Measurements from ENCODE around the gene MEGF10. TPM values are rescaled to one million over a fixed set of nuclear protein-coding genes. Genes with fewer than 3 reads are reported as not detected.

The MEGF10 gene
- polyA plus RNA-seq, 3 donors: not detected

DNA sequence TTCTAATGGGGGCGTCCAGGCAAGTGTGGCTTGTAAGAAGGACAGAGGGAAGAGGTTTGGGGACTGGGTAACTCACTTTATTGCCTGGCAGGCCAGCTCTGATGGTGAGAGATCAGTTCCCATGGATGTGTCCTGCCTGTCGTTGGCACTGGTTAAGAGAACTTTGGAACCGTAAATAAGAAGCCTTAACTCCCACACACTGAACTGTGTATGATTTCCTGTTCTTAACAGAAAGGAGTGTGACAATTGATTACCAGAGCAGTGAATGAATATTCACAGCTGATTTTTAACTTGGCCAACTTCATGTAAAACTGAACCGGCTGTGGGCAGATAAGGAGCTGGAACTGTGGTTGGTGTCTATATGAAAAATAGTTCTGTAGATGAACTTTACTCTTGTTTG is 63.2 kb downstream of the MEGF10 start:
- Histone ChIP-seq H2AFZ (ENCODE audit: insufficient read depth, low read depth, low read length, poor library complexity, severe bottlenecking) (no peak overlapping the region), H4K20me1 (ENCODE audit: insufficient read depth, low read length) (no peaks in the 10 kb centered on the region), H3K27ac (ENCODE audit: low read depth in 1 of 2, low read length in 2 of 2) (no peak overlapping the region), H3K4me2 (replicated peaks; ENCODE audit: extremely low read depth, low read length, poor library complexity, severe bottlenecking) (no peak overlapping the region), H3K36me3 (replicated peaks in 1 of 2; ENCODE audit: control insufficient read depth in 1 of 2, insufficient read depth in 2 of 2, low read length in 2 of 2) (no peaks in the 10 kb centered on the region), H3K9ac (ENCODE audit: insufficient read depth, low read length, poor library complexity, severe bottlenecking) (no peak overlapping the region), H3K4me1 (ENCODE audit: control insufficient read depth in 1 of 2, insufficient read depth in 2 of 2, low read length in 2 of 2) (no peaks in the 10 kb centered on the region), H3K79me2 (ENCODE audit: insufficient read depth, low read length) (no peaks in the 10 kb centered on the region), H3K4me3 (replicated peaks in 1 of 3; ENCODE audit: low read depth in 2 of 3, low read length in 3 of 3) (no peak overlapping the region), H3K9me3 (replicated peaks in 1 of 2; ENCODE audit: control insufficient read depth in 1 of 2, insufficient read depth in 1 of 2, low read length in 2 of 2) (no peaks in the 10 kb centered on the region), H3K27me3 (ENCODE audit: control insufficient read depth in 2 of 2, insufficient read depth in 2 of 2, low read length in 2 of 2) (no peaks in the 10 kb centered on the region)
- peaks cover 0 to 1% (median 1%) of the 10 kb centered on the region in 3 donors for H3K27me3 Mint-ChIP-seq (ENCODE audit: low read depth in 3 of 3)
- no peak overlapping the region for H3K27ac Mint-ChIP-seq
- 80% methylated on average over 2 of the region's 4 CpGs for WGBS (ENCODE audit: insufficient coverage)
- H3K36me3 Mint-ChIP-seq: no peaks in the 10 kb centered on the region
- H3K4me3 Mint-ChIP-seq: no peak overlapping the region
- H3K9me3 Mint-ChIP-seq: no peaks in the 10 kb centered on the region
- TF ChIP-seq, protein P1, sequence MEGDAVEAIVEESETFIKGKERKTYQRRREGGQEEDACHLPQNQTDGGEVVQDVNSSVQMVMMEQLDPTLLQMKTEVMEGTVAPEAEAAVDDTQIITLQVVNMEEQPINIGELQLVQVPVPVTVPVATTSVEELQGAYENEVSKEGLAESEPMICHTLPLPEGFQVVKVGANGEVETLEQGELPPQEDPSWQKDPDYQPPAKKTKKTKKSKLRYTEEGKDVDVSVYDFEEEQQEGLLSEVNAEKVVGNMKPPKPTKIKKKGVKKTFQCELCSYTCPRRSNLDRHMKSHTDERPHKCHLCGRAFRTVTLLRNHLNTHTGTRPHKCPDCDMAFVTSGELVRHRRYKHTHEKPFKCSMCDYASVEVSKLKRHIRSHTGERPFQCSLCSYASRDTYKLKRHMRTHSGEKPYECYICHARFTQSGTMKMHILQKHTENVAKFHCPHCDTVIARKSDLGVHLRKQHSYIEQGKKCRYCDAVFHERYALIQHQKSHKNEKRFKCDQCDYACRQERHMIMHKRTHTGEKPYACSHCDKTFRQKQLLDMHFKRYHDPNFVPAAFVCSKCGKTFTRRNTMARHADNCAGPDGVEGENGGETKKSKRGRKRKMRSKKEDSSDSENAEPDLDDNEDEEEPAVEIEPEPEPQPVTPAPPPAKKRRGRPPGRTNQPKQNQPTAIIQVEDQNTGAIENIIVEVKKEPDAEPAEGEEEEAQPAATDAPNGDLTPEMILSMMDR (IDR thresholded peaks at IDR 0.05): no peak
- peaks cover 4% of the 10 kb centered on the region for H3K4me1 Mint-ChIP-seq
- no peak for DNase-seq
- intact Hi-C loops (cut with micrococcal nuclease): no loop called here

DNA sequence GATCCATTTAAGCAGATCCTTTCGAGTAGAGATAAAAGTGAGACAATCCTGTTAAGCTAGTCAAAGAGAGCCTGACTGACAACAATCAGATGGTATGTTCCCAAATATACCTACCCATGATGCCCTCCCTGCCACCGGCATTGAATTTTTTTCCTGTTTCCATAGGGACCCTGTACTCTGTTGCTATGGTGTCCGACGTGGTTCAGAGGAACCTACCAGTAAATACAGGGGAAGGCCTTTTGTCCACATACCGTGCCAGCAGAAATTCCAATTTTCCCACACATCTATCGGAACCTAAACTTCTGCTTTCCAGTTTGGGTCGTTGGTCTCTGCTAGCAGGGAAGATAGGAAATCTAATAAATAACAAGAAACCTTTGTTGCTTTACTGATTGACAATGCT is 64.7 kb downstream of the MEGF10 start:
- Histone ChIP-seq H3K4me2 (replicated peaks; ENCODE audit: extremely low read depth, low read length, poor library complexity, severe bottlenecking) (no peak overlapping the region), H3K9me3 (replicated peaks in 1 of 2; ENCODE audit: control insufficient read depth in 1 of 2, insufficient read depth in 1 of 2, low read length in 2 of 2) (no peaks in the 10 kb centered on the region), H3K79me2 (ENCODE audit: insufficient read depth, low read length) (no peaks in the 10 kb centered on the region), H3K9ac (ENCODE audit: insufficient read depth, low read length, poor library complexity, severe bottlenecking) (no peak overlapping the region), H4K20me1 (ENCODE audit: insufficient read depth, low read length) (no peaks in the 10 kb centered on the region), H3K36me3 (replicated peaks in 1 of 2; ENCODE audit: control insufficient read depth in 1 of 2, insufficient read depth in 2 of 2, low read length in 2 of 2) (no peaks in the 10 kb centered on the region), H3K4me3 (replicated peaks in 1 of 3; ENCODE audit: low read depth in 2 of 3, low read length in 3 of 3) (no peak overlapping the region), H2AFZ (ENCODE audit: insufficient read depth, low read depth, low read length, poor library complexity, severe bottlenecking) (no peak overlapping the region), H3K27me3 (ENCODE audit: control insufficient read depth in 2 of 2, insufficient read depth in 2 of 2, low read length in 2 of 2) (no peaks in the 10 kb centered on the region), H3K4me1 (ENCODE audit: control insufficient read depth in 1 of 2, insufficient read depth in 2 of 2, low read length in 2 of 2) (no peaks in the 10 kb centered on the region), H3K27ac (ENCODE audit: low read depth in 1 of 2, low read length in 2 of 2) (no peak overlapping the region)
- Mint-ChIP-seq H3K9me3 (peaks cover 0 to 2% (median 0%) of the 10 kb centered on the region in 7 donors), H3K4me3 (no peak overlapping the region), H3K27me3 (ENCODE audit: low read depth in 3 of 3) (peaks cover 0 to 1% (median under 1%) of the 10 kb centered on the region in 3 donors), H3K27ac (no peak overlapping the region), H3K4me1 (peaks cover 4% of the 10 kb centered on the region), H3K36me3 (no peaks in the 10 kb centered on the region)
- TF ChIP-seq, protein P1 (IDR thresholded peaks at IDR 0.05): no peak
- WGBS (ENCODE audit: insufficient coverage): 100% methylated on average over 1 of the region's 7 CpGs
- DNase-seq: no peak
- intact Hi-C loops (cut with micrococcal nuclease): no loop called here
